ENCODE measurements around the gene COL26A1.

The COL26A1 gene

DNA sequence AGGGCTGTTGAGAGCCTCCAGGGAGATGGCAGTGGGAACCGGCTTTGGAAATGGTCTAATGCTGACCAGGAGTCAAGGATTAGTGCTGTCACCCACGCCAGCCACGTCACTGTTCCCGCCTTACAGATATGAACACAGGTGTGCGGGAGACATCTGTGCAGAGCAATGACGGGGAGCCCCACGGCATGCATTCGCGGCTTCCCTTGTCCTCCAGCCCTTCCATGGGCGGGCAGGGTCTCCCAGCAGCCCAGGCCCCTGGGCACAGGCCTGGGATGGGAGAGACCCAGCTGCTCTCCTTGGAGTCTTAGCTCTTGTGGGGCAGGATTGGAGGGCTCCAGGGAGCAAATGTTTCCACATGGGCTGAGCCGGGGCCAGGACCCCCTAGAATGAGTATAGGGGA is 172.2 kb downstream of the COL26A1 start:
- no peak for DNase-seq (ENCODE audit: low read depth)

DNA sequence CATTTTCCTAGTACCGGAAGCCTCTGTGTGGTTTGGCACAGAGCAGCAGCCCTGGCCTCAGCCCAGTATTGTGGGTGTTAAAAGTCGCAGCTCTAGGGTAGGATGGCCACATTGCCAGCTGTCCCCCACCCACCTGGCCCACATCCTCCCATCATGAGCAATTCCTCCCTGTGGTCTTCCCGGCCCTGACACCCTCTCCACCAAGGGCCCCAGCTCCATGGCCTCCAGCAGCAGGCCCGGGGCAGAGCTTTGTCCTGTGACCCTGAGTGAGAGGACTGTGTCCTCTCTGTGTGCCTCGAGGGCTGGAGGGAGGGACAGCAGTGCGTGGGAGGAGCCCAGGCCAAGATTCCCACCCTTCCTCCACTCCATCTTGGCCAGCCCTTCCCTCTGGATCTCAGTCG is 172.7 kb downstream of the COL26A1 start:
- peak; percentile 64 for DNase-seq (ENCODE audit: low read depth)

- DNase-seq (ENCODE audit: low read depth): peak; percentile 34
These were observed 173.6 kb downstream of the COL26A1 start for GRCh38 chr7:101536232-101536631.

DNA sequence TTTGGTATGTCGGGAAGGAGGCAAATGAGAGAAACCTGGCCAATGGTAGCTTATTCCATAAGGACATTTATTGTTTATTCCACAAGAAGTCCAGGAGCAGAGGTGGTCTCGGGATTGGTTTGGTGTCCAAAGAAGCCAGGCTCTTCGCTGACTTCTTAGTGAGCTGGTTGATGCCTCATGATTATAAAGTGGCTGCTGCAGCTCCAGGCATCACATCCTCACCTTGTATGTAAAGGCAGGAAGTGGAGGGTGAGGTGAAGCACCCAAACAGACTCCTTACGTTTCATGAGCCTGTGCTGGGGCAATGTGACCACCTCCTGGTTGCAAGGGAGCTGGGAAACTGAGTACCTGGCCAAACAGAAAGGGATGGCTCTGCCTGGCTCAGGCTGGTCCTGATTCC is 174.0 kb downstream of the COL26A1 start:
- no peak for DNase-seq (ENCODE audit: low read depth)

DNA sequence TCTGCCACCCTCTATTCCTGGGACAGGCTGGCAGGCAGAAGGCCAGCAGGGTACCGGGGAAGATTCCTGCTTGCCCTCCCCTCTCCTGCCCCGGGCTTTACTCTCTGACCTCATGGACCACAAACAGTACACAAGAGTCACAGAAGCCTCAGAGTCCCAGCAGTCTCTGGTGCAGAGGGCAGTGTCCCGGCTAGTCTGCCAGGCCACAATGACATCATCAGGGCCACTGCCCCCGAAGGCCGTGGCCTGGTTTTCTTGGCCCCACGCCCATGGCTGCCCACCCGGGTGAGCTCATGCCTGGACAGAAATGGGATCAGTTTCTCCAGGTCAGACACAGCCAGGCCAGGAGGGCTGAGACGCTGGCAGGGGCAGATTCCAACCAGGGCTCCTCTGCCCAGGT is 174.5 kb downstream of the COL26A1 start:
- peak; percentile 65 for DNase-seq (ENCODE audit: low read depth)

- no peak for DNase-seq (ENCODE audit: low read depth)
These were observed 175.4 kb downstream of the COL26A1 start for GRCh38 chr7:101537935-101538595.

- DNase-seq (ENCODE audit: low read depth): peak; percentile 58
These were observed 176.2 kb downstream of the COL26A1 start for GRCh38 chr7:101538596-101539459.

- no peak for DNase-seq (ENCODE audit: low read depth)
These were observed 177.1 kb downstream of the COL26A1 start for GRCh38 chr7:101539784-101540183.

DNA sequence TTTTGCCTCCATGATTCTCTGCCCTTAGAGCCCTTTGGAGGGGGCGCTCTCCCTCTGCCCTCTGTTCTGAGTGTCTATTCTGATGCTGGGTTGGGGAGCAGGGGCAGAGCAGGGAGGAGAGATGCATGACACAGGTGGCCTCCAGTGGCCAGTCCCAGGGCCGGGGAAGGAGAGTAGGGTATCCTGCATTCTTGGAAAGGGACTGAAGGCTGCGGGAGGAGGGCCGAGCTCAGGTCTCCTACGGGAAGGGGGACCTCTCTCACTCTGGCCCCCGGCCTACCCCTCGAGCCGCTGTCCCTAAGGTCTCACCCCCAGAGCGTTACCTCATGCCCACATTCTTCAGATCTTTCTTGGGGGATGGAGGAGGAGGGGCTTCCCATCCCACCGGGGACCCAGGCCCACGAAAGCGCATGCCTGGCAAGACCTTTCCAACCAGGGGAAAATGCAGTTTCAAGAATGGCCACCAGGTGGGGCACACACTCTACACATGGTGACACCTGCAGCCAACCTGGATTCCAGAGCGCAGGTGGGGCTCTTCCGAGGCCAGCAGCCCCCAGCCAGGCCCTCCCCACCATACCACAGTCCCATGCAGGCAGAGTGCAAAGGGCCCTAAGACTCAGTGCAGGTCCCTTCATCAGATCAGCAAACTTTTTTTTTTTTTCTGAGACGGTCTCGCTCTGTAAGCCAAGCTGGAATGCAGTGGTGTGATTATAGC is 180.0 kb downstream of the COL26A1 start:
- DNase-seq (ENCODE audit: low read depth): peak; percentile 45

GRCh38 chr7:101543242-101543766 is 180.6 kb downstream of the COL26A1 start:
- no peak for DNase-seq (ENCODE audit: low read depth)

- no peak for DNase-seq (ENCODE audit: low read depth)
These were observed 181.2 kb downstream of the COL26A1 start for GRCh38 chr7:101543846-101544245.

- no peak for DNase-seq (ENCODE audit: low read depth)
These were observed 182.9 kb downstream of the COL26A1 start for GRCh38 chr7:101545441-101546190.

DNA sequence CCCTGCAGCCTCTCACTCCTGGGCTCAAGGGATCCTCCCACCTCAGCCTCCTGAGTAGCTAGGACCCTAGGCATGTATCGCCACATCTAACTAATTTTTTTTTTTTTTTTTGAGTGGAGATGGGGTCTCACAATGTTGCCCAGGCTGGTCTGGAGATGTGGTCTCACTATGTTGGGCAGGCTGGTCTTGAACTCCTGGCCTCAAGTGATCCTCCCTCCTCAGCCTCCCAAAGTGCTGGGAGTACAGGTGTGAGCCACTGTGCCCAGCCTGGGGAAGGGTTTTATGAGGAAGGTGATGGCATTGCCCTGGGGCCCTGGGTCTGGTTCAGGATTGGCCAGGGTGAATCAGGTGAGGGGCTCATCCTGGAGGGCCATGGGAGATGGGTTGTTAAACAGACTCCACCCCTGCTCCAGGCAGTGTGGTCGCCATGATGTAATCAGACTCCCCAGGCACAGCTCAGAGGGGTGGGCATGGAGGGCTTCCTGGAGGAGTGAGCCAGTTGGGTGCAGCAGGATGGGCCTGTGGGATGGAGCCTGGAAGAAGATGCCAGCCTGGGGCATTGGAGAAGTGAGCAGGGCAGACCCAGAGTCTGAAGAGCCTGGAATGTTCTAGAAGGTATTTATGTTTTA is 183.7 kb downstream of the COL26A1 start:
- no peak for DNase-seq (ENCODE audit: low read depth)

GRCh38 chr7:101547022-101547915 is 184.6 kb downstream of the COL26A1 start:
- DNase-seq (ENCODE audit: low read depth): no peak

- DNase-seq (ENCODE audit: low read depth): no peak
These were observed 185.4 kb downstream of the COL26A1 start for GRCh38 chr7:101547916-101548661.

DNA sequence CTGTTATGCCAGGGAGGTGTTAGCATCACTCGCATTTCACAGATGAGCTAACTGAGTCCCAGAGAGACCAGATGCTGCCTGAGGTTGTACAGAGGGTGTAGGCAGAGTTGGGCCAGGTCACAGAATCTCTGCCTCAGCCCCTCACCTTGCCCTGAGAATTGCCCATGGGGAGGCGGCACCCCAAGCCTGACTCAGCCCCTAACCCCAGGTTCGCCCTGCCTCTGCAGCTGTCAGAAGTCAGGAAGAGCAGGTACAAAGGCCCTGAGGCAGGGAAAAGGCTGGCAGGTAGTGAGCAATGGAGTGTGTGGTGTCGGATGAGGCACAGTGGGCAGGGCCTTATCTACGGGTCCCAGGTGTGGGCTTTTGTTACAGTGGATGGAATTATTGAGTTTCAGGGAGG is 187.1 kb downstream of the COL26A1 start:
- no peak for DNase-seq (ENCODE audit: low read depth)

DNA sequence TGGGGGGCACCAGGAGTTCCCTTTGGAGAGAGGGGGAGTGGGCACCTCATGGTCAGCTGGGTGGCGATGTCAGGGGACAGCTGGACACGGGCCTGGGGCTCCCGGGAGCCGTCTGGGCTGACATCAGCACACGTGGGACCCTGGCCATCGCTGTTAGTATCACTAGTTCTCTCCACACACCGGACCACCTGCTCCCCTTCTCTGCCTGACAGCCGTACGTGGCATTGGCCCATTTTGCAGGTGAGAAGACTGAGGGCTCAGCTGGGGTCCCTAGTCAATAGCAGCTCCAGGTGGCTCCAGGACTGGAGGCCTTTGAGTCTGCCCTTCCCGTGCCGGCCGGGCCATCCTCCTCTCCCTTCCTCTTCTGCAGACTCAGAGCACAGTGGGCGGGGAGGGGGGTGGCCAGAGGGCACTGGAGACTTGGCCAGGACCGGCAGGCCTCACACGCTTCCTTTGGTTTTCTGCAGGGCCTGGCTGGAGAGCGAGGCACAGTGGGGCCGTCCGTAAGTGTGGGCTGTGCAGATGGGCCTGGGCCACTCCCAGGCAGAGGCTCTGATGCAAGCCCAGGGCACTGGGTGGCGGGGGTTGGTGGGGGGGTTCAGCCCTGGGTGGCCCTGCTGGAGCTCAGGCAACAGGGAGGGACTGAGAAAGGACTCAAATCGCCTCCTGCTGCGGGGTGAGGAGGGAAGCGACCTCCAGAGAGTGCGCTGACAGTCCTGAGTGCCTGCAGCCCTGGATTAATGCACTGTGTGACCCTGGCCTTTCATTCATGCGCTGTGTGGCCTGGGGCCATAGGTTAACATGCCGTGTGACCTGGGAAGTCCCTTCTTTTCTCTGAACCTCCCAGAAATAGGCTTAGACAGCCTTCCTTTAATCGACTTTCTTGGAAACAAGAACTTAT is 188.2 kb downstream of the COL26A1 start:
- peak; percentile 34 for DNase-seq (ENCODE audit: low read depth)

DNA sequence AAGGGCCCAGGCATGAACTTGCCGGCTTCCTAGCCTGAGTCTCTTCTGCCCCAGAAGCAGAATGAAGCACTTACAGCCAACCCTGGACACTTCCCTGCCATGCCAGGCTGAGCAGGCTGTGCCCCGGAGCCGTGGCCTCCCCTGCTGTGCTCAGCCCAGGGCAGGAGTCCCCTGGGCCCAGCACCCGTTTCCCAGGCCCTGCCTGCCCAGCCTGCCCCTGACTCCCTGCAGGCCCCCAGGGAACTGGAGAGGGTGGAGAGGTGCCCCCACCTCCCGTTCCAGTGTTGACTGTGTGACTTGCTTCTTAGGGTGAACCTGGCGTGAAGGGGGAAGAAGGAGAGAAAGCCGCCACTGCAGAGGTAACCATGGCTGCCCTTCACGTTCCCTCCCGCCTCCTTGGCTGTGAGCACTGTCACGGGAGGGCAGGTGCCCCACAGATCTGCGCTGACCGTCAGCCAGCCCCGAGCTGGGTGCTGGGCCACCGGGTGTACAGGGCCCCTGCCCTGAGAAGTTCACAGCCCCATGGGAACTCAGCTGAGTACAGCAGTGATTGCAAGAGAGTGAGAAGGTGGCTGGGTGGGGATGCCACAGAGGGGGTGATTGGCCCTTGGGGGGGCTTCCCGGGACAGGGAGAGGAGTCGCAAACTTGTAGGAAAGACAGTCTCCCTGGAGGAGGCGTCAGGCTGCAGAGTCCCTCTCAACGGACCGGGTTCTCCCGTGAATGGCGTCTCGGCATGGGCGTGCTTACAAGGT is 190.5 kb downstream of the COL26A1 start:
- no peak for DNase-seq (ENCODE audit: low read depth)
